DND-41 (cell line): ENCODE results near the gene STRN.

Source experiments
- ATAC-seq: fragments of 200-7000 bp; cut with Tn5 transposase; 3 replicates; pipeline ENCODE4 v1.9.1; 2021; ENCODE audit warnings: low read depth; ENCODE audit not compliant: insufficient read depth
- DNase-seq: peaks from one replicate; pipeline ENCODE4 v3.0.0-alpha.2; 2020
- H2AFZ ChIP-seq: 2 replicates; pipeline ENCODE4 v1.6.0; 2012; ENCODE audit warnings: low read depth, low read length
- H3K27ac ChIP-seq: 2 replicates; pipeline ENCODE4 v1.5.1; 2012; ENCODE audit warnings: low read length, inconsistent platforms
- H3K27me3 ChIP-seq: fragments of 200-600 bp; sonication (generic); 2 replicates; pipeline ENCODE4 v1.6.0; 2012; ENCODE audit warnings: low read length, mild to moderate bottlenecking, inconsistent platforms; ENCODE audit not compliant: insufficient read depth, poor library complexity
- H3K36me3 ChIP-seq: 2 replicates; pipeline ENCODE4 v1.5.1; 2012; ENCODE audit warnings: low read length, inconsistent platforms; ENCODE audit not compliant: insufficient read depth
- H3K4me1 ChIP-seq: 2 replicates; pipeline ENCODE4 v1.5.1; 2012; ENCODE audit warnings: mild to moderate bottlenecking, low read length; ENCODE audit not compliant: insufficient read depth
- H3K4me2 ChIP-seq: 2 replicates; pipeline ENCODE4 v1.6.0; 2012; ENCODE audit warnings: mild to moderate bottlenecking, moderate library complexity, low read length, inconsistent platforms; ENCODE audit not compliant: insufficient read depth
- H3K4me3 ChIP-seq, 2 experiments: fragments of 200-600 bp in 1 of 2; shearing (Covaris generic) in 1 of 2; 2 replicates each; pipeline ENCODE4 v1.5.1; 2012 to 2016; ENCODE audit warnings: inconsistent platforms in 2 of 2, low read length in 2 of 2, mild to moderate bottlenecking in 2 of 2, low read depth in 1 of 2, moderate library complexity in 1 of 2
- H3K79me2 ChIP-seq: 2 replicates; pipeline ENCODE4 v1.6.0; 2012; ENCODE audit warnings: low read length, inconsistent platforms; ENCODE audit not compliant: insufficient read depth
- H3K9ac ChIP-seq: 2 replicates; pipeline ENCODE4 v1.6.0; 2012; ENCODE audit warnings: low read depth, mild to moderate bottlenecking, inconsistent platforms, low read length, moderate library complexity
- H3K9me3 ChIP-seq: 2 replicates; pipeline ENCODE4 v1.5.1; 2012; ENCODE audit warnings: low read length, moderate library complexity, mild to moderate bottlenecking, inconsistent platforms; ENCODE audit not compliant: insufficient read depth, severe bottlenecking
- H4K20me1 ChIP-seq: 2 replicates; pipeline ENCODE4 v1.6.0; 2012; ENCODE audit warnings: low read length; ENCODE audit not compliant: insufficient read depth
- CTCF ChIP-seq: IDR thresholded peaks from 2 replicates; pipeline ENCODE4 v1.5.1; 2012; ENCODE audit warnings: borderline replicate concordance, low read length, moderate library complexity, mild to moderate bottlenecking; ENCODE audit not compliant: poor library complexity, severe bottlenecking; ENCODE audit errors: extremely low read depth
- EZH2 ChIP-seq: IDR thresholded peaks from 3 replicates; pipeline ENCODE4 v1.6.1; 2012; ENCODE audit warnings: borderline replicate concordance, low read depth, mild to moderate bottlenecking, moderate library complexity, low read length, inconsistent platforms; ENCODE audit not compliant: severe bottlenecking

Gene STRN

GRCh38 chr2:36869606-36870005 is 96.7 kb downstream of the STRN start:
- Histone ChIP-seq H3K36me3 (peaks cover 59% of the 10 kb centered on the region), H4K20me1 (no peaks in the 10 kb centered on the region), H3K4me2 (no peak overlapping the region), H3K27ac (no peak overlapping the region), H3K9me3 (no peaks in the 10 kb centered on the region), H3K79me2 (no peaks in the 10 kb centered on the region), H3K4me3 (no peak overlapping the region), H2AFZ (no peak overlapping the region), H3K27me3 (no peaks in the 10 kb centered on the region), H3K4me1 (no peaks in the 10 kb centered on the region), H3K9ac (no peak overlapping the region)
- DNase-seq (no peak), ATAC-seq (no peak)
- TF ChIP-seq EZH2 (no peak), CTCF (no peak)

- no peaks in the 10 kb centered on the region for H3K4me1 ChIP-seq
- H3K27me3 ChIP-seq, result no peaks in the 10 kb centered on the region
- TF ChIP-seq EZH2 (no peak), CTCF (no peak)
Observed at GRCh38 chr2:36861896-36862295, 104.4 kb downstream of the STRN start.

GRCh38 chr2:36859366-36859792 is 107.0 kb downstream of the STRN start:
- H3K4me1 ChIP-seq, result no peaks in the 10 kb centered on the region

More at GRCh38 chr2:36861896-36862295, 104.4 kb downstream of the STRN start:
- DNase-seq, result no peak
- Histone ChIP-seq H3K36me3 (peaks cover 30% of the 10 kb centered on the region), H3K9ac (no peak overlapping the region), H3K4me3 (no peak overlapping the region), H2AFZ (no peak overlapping the region), H3K27ac (no peak overlapping the region), H4K20me1 (no peaks in the 10 kb centered on the region), H3K79me2 (no peaks in the 10 kb centered on the region), H3K4me2 (no peak overlapping the region), H3K9me3 (no peaks in the 10 kb centered on the region)
- ATAC-seq, result no peak

More at GRCh38 chr2:36859366-36859792, 107.0 kb downstream of the STRN start:
- Histone ChIP-seq H3K79me2 (no peaks in the 10 kb centered on the region), H3K4me3 (no peak overlapping the region), H3K9me3 (no peaks in the 10 kb centered on the region), H3K36me3 (peaks cover 28% of the 10 kb centered on the region; the same call in 1 of the 2 replicates), H3K9ac (no peak overlapping the region), H3K27me3 (no peaks in the 10 kb centered on the region), H2AFZ (no peak overlapping the region), H3K27ac (no peak overlapping the region), H3K4me2 (no peak overlapping the region), H4K20me1 (no peaks in the 10 kb centered on the region)
- DNase-seq (no peak), ATAC-seq (no peak)
- TF ChIP-seq EZH2 (no peak), CTCF (no peak)
